Heart left ventricle (tissue), 16 donors: ENCODE data around the gene TMED5. TPM values are rescaled to one million over a fixed set of nuclear protein-coding genes. Genes with fewer than 3 reads are reported as not detected.

Experiments
- ATAC-seq, 4 donors: fragments of 200-7000 bp; cut with Tn5 transposase; one replicate each; pipeline ENCODE4 v1.9.1; 2020 to 2022; ENCODE audit warnings: moderate library complexity in 4 of 4, mild to moderate bottlenecking in 3 of 4, moderate number of reproducible peaks in 1 of 4
- DNase-seq, 5 donors: peaks; one replicate each; pipeline ENCODE4 v3.0.0-alpha.2; 2020
- H3K27ac ChIP-seq, 12 donors: fragments of 200-600 bp; sonication (generic) in 4 of 12; one replicate each; pipeline versions ENCODE4 v1.5.0 to v1.8.0; 2016 to 2022; ENCODE audit warnings: mild to moderate bottlenecking in 2 of 12
- H3K27me3 ChIP-seq, 9 donors: fragments of 200-600 bp; sonication (generic) in 2 of 9; one replicate each; pipeline versions ENCODE4 v1.5.1 to v1.8.0; 2016 to 2022; ENCODE audit warnings: mild to moderate bottlenecking in 3 of 9
- H3K36me3 ChIP-seq, 9 donors: fragments of 200-600 bp; sonication (generic) in 2 of 9; one replicate each; pipeline versions ENCODE4 v1.5.0 to v1.8.0; 2018 to 2022; ENCODE audit warnings: mild to moderate bottlenecking in 2 of 9
- H3K4me1 ChIP-seq, 12 donors: fragments of 200-600 bp; sonication (generic) in 4 of 12; one replicate each; pipeline versions ENCODE4 v1.5.0 to v1.8.0; 2016 to 2022; ENCODE audit warnings: mild to moderate bottlenecking in 3 of 12
- H3K4me3 ChIP-seq, 12 donors: fragments of 200-600 bp; sonication (generic) in 4 of 12; one replicate each; pipeline versions ENCODE4 v1.5.0 to v1.8.0; 2017 to 2022; ENCODE audit warnings: mild to moderate bottlenecking in 9 of 12, moderate library complexity in 4 of 12
- H3K9me3 ChIP-seq, 12 donors: fragments of 200-600 bp; sonication (generic) in 4 of 12; one replicate each; pipeline versions ENCODE4 v1.5.0 to v1.8.0; 2016 to 2022; ENCODE audit warnings: mild to moderate bottlenecking in 1 of 12
- POLR2A ChIP-seq, 2 donors: fragments of 450-650 bp; IDR thresholded peaks; one replicate each; pipeline ENCODE4 v1.6.1; 2017; ENCODE audit warnings: antibody characterized with exemption in 2 of 2, mild to moderate bottlenecking in 2 of 2, moderate library complexity in 2 of 2
- WGBS, 4 donors: extraction: QIAGEN DNeasy Blood & Tissue Kit in 2 of 4; methylation state at CpG; one replicate each; pipeline versions ENCODE4 v1.1.5 to v1.1.7; 2013 to 2018; 5-methylcytosine and 5-hydroxymethylcytosine counted together
- intact Hi-C, 10 donors: fragments of 100-400 bp; cut with DNase I; formaldehyde crosslinking; loops; one replicate each; pipeline versions ENCODE4 v1.11.1 to v1.14.2; 2022
- polyA plus RNA-seq, 2 donors: library from polyadenylated mRNA; stranded (reverse); fragments of 200-250 nt; gene quantifications; one replicate each; pipeline ENCODE4 v1.2.3, GENCODE V29; 2013
- total RNA-seq, 9 donors: library from RNA; depleted of rRNA in 2 of 9; stranded (reverse); fragments of >200 nt in 2 of 9; fragmentation: NEBNext Ultra II Directional in 3 of 9; extraction: Animal tissue kit (Norgen Biotek cat#: 25700) in 3 of 9; gene quantifications; one replicate each; pipeline versions ENCODE4 v1.1.0 to v1.2.4, GENCODE V29; 2016 to 2023
- TF ChIP-seq, protein P1 (sequence below), 12 donors: fragments of 200-600 bp; sonication (generic) in 4 of 12; IDR thresholded peaks; one replicate each; pipeline versions ENCODE4 v1.5.0 to v1.8.0; 2018 to 2022; ENCODE audit warnings: antibody characterized with exemption in 12 of 12, mild to moderate bottlenecking in 5 of 12
- donor health status: ischemic (EF 13 %, LVEDD 7.1; RV severe dilation, severe dysfunction).
- donor health status: healthy with polysubstance abuse.
- donor health status: DM: no; HTN: yes; CAD: no.
- donor health status: DM: no; HTN: no; CAD: no.
- donor health status: ischemic (EF 25% LVEDD 6.9; RV normal size, moderate dysfunction).
- donor health status: ischemic (EF 25% LVEDD 5.7; RV mildly dilated, moderate dysfunction).
- donor health status: healthy.
- donor health status: DM: yes; HTN: yes; CAD: no.
- donor health status: ischemic (EF 35%, LVEDD 5.7; RV mildly dilated, moderate dysfunction).
- donor health status: nonischemic (EF 11% LVEDD 7.7; RV severe dilation, severe dysfunction).
- donor health status: DM: yes; HTN: yes; CAD: no.
- donor health status: PGD.
- donor health status: ischemic (EF 29% LVEDD 5.4; RV normal size, mild dysfunction).
- donor health status: nonischemic (EF 23%, LVEDD 6.1; RV moderate dilation, normal function).

TMED5 gene
- total and polyA plus RNA-seq, 11 donors: 9.2 to 95.3 (median 55.0) TPM

DNA sequence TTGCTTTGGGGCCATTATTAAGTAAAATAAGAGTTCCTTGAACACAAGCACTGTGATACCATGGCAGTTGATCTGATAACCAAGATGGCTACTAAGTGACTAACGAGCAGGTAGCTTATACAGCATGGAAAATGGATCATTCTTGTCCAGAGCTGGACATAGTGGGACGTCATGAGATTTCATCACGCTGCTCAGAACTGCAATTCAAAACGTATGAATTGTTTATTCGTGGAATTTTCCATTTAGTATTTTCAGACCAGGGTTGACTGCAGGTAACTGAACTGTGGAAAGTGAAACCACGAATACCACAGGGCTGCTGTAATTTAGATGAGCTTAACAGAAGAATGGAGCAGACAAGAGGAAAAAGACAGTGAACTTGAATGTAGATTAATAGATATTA, 39.2 kb upstream of the TMED5 start:
- Histone ChIP-seq H3K36me3 (peaks cover 0 to 36% (median 4%) of the 10 kb centered on the region in 9 donors), H3K9me3 (no peaks in the 10 kb centered on the region), H3K4me1 (peaks cover 0 to 3% (median 0%) of the 10 kb centered on the region in 12 donors), H3K4me3 (no peak overlapping the region), H3K27ac (no peak overlapping the region), H3K27me3 (no peaks in the 10 kb centered on the region)
- DNase-seq: no peak
- no peak for TF ChIP-seq POLR2A (IDR thresholded peaks at IDR 0.05)
- TF ChIP-seq, protein P1, sequence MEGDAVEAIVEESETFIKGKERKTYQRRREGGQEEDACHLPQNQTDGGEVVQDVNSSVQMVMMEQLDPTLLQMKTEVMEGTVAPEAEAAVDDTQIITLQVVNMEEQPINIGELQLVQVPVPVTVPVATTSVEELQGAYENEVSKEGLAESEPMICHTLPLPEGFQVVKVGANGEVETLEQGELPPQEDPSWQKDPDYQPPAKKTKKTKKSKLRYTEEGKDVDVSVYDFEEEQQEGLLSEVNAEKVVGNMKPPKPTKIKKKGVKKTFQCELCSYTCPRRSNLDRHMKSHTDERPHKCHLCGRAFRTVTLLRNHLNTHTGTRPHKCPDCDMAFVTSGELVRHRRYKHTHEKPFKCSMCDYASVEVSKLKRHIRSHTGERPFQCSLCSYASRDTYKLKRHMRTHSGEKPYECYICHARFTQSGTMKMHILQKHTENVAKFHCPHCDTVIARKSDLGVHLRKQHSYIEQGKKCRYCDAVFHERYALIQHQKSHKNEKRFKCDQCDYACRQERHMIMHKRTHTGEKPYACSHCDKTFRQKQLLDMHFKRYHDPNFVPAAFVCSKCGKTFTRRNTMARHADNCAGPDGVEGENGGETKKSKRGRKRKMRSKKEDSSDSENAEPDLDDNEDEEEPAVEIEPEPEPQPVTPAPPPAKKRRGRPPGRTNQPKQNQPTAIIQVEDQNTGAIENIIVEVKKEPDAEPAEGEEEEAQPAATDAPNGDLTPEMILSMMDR (IDR thresholded peaks at IDR 0.05): no peak
- ATAC-seq: no peak
- 89 to 95% (median 91%) methylated on average over 6 of the region's 6 CpGs for WGBS, 4 donors
- intact Hi-C loops: no loop called here

DNA sequence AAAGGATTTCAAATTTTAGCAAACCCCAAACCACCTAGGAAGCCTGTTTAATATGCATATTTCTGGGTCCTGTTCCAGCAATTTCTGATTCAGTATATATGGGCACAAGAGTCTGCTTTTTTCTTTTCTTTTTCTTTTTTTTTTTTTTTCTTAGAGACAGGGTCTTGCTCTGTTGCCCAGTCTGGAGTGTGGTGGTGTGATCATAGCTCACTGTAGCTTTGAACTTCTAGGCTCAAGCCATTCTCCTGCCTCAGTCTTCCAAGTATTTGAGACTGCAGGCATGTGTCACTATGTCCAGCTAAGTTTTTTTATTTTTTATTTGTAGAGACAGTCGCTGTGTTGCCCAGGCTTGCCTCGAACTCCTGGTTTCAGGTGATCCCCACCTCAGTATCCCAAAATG, 35.1 kb upstream of the TMED5 start:
- TF ChIP-seq, protein P1 (IDR thresholded peaks at IDR 0.05): no peak
- TF ChIP-seq POLR2A (IDR thresholded peaks at IDR 0.05): no peak
- no peak overlapping the region for H3K4me3 ChIP-seq
- DNase-seq (no peak), ATAC-seq (no peak)
- H3K4me1 ChIP-seq: no peaks in the 10 kb centered on the region
- intact Hi-C loops: no loop called here
- WGBS, 4 donors: 95 to 98% (median 97%) methylated on average over 2 of the region's 2 CpGs
- peaks cover 0 to 27% (median 0%) of the 10 kb centered on the region in 9 donors for H3K36me3 ChIP-seq
- H3K27ac ChIP-seq: no peak overlapping the region
- no peaks in the 10 kb centered on the region for H3K27me3 ChIP-seq
- H3K9me3 ChIP-seq: no peaks in the 10 kb centered on the region

DNA sequence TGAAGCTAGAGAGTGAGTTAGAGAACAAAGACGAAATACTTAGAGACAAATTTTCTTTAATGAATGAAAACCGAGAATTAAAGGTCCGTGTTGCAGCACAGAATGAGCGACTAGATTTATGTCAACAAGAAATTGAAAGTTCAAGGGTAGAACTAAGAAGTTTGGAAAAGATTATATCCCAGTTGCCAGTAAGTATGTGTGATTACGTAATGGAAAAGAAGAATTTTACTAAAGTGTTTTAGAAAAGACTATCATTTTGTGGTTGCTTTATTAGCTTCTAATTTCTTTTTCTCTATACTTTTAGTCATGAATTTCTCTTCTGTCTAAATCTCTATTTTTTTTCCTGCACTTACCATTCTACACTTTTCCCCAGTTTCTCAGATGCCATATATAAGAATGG, 27.0 kb upstream of the TMED5 start:
- H3K36me3 ChIP-seq: peaks cover 0 to 13% (median 0%) of the 10 kb centered on the region in 9 donors
- H3K9me3 ChIP-seq: no peaks in the 10 kb centered on the region
- WGBS, 4 donors: 91 to 97% (median 94%) methylated on average over 5 of the region's 5 CpGs
- no peak overlapping the region for H3K27ac ChIP-seq
- intact Hi-C loops: no loop called here
- TF ChIP-seq, protein P1 (IDR thresholded peaks at IDR 0.05): no peak
- TF ChIP-seq POLR2A (IDR thresholded peaks at IDR 0.05): no peak
- ATAC-seq: no peak
- H3K27me3 ChIP-seq: no peaks in the 10 kb centered on the region
- no peaks in the 10 kb centered on the region for H3K4me1 ChIP-seq
- DNase-seq: no peak
- no peak overlapping the region for H3K4me3 ChIP-seq

DNA sequence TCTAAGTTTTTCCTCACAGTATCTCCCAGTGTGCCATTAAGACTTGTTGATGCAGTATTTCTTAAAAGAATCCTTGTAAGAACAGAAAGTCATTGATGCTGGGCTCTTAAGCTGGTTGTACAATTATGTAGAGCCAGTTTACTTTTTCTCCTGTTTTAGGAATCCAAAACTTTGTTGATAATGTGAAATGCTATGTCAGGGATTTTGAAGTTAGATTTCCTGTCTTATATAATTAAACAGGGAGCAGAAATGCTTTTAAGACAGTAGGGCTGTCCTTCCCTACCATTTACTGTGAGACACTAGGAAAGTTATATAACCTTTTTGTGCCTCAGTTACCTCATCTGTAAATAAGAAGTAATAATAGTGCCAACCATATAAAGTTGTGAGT, 26.3 kb upstream of the TMED5 start:
- Histone ChIP-seq H3K27me3 (no peaks in the 10 kb centered on the region), H3K9me3 (no peaks in the 10 kb centered on the region), H3K4me3 (no peak overlapping the region), H3K4me1 (no peaks in the 10 kb centered on the region), H3K36me3 (peaks cover 0 to 16% (median 0%) of the 10 kb centered on the region in 9 donors), H3K27ac (no peak overlapping the region)
- TF ChIP-seq, protein P1 (IDR thresholded peaks at IDR 0.05): no peak
- TF ChIP-seq POLR2A (IDR thresholded peaks at IDR 0.05): no peak
- intact Hi-C loops: no loop called here
- ATAC-seq (no peak), DNase-seq (no peak)
